NCI-H2107 treated with DMSO at 0.1 percent for 48 hours (cell line): ENCODE results near the gene IBSP.

Experiments used
- DNase-seq: peaks from one replicate; lab custom pipeline; 2025; ENCODE audit not compliant: unreplicated experiment; lab: John Stamatoyannopoulos, UW

The IBSP gene, protein sequence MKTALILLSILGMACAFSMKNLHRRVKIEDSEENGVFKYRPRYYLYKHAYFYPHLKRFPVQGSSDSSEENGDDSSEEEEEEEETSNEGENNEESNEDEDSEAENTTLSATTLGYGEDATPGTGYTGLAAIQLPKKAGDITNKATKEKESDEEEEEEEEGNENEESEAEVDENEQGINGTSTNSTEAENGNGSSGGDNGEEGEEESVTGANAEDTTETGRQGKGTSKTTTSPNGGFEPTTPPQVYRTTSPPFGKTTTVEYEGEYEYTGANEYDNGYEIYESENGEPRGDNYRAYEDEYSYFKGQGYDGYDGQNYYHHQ

DNA sequence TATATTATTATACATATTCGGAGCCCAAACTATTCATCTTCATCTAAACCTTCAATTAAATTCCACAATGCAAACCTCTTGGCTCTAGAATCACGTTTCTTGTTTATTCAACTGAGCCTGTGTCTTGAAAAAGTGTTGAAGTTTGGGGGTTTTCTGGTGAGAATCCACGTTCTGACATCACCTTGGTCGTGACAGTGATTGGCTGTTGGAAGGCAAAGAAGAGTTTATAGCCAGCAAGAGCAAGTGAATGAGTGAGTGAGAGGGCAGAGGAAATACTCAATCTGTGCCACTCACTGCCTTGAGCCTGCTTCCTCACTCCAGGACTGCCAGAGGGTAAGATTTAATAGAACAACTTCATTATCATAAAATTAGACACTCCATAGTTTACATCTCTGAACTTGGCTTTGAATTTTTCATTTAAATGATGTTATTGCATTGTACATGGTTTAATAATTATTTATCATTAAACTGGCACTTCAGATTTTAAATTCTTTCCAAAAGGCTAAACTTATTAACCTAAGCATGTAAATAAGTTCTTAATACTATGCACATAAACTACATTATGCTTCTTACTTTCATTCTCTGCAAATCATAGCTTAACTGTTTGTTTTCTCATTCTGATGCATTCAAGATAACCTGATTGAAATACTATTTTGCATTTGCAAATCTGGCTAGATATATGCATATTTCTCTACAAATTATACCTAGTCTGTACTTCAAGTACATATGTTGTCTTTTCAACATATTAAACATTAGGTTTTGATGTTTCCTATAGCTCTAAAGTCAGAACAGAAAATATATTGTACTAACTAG, at the start of gene IBSP:
TSS of gene IBSP (plus strand) at position 254 of the 813 bp plus-strand sequence. CDS start 2,808 bp downstream, outside the sequence.
- DNase-seq: no peak

DNA sequence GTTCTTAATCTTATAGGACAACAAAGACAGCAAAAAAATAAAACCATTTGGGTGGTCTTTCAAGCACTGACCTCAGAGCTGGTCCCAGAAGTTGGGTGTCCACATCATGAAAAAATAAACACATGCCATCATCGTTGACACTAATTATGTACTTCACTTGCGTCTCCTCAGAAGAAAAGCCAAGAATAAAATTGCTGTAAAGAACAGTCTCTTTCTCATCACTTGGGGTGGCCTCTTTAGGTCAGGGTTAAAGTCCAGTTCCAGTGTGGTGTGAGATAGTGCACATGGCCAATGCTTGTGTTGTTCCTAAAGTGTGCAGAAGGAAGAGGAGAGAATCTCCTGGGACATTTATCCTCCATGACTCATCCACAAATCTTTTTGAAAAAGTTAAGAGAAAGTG, 49.5 kb upstream of the IBSP start:
- DNase-seq: no peak

DNA sequence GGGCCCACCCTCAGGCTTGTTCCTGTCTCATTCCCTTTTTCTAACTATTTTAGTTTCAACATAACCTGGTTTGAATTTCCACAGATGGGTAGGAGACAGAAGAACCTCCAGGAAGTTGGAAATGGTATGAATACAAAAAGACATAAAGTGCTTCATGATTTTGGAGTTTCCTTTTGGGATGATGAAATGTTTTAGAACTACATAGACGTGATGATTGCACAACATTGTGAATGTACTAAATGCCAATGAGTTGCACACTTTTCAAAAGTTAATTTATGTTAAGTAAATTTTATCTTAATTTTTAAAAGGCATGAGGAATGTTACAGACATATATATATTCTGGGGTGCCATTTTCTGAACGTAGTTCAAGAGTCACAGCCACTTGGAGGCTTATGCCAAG, 41.1 kb upstream of the IBSP start:
- DNase-seq: no peak

DNA sequence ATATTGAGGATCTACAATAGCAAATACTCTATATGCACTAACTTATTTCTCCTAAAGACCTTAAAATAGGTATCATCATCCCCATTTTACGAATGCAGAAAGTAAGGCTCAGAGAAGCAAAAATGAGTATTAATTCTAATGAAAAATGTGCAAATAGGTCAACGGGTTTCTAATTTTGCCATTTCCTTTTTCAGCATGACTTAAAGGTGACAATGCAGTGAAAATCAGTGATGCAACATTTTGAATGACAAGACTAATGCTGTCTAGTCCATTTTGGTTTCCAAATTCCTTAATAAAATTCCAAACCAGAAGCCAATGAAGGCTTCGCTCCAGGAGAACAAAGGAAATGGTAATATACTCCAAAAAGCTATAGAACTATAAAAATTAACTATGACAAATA, 37.0 kb upstream of the IBSP start:
- no peak for DNase-seq

DNA sequence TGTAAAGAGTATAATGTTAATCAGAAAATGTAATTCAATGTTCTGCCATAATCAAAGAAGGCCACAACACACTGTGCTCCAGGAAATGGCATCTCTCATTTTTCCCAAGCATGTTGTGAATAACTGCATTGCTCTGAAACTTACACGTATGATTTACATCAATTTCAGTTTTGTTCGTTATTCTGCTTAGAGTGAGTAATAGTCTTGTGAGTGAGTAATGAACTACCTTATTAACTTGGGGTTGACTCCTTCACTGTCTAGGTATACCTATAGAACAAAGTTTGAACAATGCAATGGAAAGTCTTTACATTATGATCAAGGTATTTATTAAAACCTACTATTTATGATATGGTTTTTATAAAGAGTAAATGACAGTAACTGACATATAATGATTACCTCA, 17.8 kb upstream of the IBSP start:
- DNase-seq: no peak

DNA sequence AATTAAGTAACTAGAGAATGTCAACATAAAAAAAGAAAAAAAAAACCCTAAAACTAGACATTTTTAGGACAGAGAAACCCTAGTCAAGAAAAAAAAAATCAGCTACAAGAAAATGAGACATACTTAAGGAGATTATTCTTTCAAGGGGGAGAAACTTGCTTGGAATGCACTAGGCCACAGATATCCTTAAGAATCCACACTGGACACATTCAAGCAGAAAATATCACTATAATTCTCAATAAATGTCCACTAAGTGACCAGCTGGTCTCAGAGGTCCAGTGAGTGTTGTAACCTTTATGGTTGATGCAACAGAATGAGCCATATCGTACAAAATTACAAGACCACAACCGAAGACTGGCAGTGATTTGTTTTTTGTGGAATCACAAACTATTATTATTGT, 15.6 kb upstream of the IBSP start:
- DNase-seq: no peak

DNA sequence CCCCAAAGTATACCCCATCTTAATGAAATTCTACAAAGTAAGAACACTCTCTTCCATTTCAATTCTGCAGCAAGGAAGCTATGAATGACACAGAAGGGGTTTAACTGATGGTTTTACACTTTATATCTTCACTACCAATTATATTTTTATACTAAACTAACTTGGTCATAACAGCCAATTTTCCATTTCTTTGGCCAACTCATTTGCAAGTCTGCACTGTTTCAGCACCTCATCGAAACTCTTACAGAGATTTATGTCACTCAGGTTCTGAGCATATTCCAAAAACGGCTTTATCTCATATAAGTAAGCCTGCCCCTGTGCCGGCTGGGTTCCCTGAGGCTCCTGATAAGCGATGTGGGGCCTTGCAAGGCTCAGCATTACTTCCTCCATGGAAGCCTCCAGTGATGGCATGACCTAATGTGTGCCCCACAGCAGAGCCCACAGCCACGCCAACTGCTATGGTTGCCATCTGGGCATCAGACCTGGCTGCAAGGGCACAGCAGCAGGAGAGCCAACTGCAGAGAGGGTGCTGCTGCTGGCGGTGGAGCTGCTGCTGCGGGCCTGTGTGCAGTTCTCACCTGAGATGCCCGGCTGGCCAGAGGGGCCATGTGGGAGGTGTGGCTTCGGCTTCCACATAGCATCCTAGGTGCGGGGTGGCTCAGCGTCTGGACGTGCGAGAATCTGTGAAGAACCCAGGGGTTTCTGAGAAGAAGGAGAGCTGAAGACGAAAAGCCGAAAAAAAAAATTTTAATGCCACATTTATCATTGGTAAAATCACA, 13.4 kb upstream of the IBSP start:
- DNase-seq: no peak

DNA sequence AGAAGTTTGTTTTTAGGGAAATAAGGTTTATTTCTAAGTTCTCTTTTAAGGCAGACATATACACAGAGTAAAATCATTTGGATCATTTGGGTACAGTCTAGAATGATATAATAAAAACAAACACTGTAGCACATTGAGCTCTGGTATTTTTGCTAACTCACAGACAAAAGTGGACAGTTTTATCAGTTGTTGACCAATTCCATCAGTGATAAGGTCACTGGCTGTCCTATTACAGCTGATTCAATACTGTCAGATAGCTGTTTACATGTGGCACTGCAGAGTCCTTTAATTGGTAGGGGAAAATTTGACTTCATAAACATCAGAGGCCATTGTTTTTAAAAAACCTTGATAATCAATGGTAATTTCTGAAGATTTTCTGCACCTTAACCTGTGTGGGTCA, 3.5 kb downstream of the IBSP start:
- DNase-seq: no peak

DNA sequence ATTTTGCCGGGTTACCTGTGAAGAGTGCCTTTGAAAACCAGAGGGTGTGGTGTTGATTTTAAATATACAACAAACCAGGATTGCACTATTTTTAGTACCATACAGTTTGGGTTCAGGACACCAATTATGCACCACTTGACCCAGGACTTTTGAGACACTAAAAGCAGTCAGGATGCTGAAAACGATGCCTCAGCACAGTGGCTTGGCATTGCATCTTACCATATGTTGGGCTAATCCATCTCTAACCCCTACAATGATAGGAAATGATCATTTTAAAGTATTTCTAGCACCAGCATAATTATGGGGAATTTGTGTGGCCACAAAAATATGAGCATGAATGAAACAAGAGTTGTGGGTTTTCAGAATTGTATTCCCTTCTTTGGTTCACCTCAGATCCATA, 4.1 kb downstream of the IBSP start:
- no peak for DNase-seq

DNA sequence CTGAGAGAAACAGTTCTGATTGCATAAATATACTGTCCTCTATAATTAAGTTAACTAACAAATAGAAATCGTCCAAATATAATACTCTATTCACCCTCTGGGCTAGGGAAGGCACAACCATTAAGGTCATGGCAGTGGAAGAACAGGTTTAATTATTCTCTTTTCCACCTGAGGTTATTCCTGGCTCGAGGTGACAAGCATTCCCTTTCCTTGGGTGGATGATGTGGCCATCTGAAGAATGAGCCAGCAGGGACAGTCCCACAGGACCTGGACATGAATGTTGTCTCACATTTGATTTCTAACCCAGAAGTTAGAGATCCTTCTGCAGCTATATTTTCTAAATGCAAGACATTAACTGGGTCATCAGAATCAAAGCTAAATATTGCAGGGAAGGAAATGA, 5.5 kb downstream of the IBSP start:
- DNase-seq: no peak

DNA sequence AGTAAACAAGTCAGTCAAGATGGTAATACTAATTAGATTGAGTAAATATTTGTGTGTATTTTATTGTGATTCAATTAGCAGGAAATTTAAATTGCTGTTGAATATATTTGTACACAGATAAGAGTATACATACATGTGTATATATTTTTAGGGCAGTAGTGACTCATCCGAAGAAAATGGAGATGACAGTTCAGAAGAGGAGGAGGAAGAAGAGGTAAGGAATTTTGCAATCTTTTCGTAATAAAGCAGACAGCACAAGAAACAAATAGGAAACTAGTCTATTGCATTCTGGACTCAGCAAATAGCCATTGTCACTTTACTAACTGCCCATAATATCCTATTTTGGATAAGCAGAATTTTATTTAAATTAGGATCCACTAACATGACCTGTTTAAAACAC, 6.6 kb downstream of the IBSP start:
- DNase-seq: no peak

DNA sequence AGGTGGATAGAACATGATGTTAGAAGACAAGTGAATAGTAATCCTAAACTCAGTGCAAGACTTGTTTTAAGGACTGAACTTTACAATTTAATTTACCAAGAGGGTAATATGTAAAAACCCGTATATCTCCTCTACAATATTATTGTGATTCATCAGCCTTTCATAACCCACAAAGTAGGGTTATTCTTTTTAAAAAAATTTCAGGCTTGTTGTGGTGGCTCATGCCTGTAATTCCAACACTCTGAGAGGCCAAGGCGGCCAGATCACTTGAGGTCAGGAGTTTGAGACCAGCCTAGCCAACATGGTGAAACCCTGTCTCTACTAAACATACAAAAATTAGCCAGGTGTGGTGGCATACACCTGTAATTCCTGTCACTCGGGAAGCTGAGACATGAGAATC, 7.2 kb downstream of the IBSP start:
- DNase-seq: no peak

DNA sequence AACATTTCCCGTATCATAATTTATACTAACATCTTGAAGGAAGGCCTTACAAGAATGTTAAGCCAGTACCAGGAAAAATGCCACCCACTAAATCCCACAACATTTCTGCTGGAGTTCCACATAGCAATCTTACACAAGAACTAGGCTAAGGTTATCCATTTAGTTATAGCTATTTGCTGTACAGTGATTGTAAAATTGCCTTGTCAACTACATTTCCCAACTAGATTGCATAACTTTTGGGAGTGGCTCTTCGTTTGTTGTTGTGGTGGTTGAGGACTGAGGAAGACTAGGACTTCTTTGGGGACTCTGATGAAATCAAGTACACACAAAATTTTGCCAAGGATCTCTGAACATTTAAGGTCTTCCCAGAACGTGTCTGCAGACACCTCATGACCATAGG, 8.0 kb downstream of the IBSP start:
- DNase-seq: no peak

DNA sequence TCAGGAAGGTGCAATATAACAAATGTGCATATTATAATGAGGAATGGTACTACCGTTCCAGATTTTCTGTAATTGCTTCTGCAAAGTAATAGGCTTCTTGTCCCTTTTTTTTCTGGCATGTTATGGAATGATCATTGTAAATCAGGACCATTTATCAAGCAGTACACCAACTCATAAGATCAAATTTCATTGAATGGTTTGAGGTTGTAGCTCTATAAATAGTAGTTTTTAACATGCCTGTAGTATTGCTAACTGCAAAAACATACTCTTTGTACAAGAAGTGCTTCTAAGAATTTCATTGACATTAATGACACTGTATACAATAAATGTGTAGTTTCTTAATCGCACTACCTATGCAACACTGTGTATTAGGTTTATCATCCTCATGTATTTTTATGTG, 12.6 kb downstream of the IBSP start:
- no peak for DNase-seq

DNA sequence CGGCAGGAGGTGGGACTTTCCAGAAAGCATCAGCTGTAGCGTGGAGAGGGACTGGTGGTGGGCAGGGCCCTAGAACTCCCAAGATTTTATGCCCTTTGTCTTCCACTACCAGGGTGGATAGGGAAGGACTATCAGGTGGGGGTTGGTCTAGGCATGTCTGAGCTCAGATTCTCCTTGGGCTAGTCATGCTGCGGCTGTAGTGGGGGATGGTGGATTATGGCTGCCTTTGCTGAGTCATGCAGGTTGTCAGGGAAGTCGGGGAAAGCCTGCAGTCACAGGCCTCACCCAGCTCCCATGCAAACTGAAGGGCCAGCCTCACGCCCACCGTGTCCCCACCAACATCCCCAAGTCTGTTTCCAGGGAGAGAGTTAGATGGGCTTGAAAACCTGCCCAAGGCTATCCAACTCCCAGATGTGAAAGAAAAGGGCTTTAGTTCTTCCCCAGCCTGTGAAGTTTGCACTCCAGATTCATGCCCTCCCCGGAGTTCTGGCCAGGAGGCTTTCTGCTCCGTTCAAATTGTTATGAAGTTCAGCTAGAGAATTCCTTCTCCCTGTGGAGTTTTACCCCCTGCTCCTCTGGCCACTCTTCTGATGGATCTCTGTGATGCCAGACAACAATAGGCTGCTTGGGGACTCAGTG, 20.0 kb downstream of the IBSP start:
- DNase-seq: no peak

DNA sequence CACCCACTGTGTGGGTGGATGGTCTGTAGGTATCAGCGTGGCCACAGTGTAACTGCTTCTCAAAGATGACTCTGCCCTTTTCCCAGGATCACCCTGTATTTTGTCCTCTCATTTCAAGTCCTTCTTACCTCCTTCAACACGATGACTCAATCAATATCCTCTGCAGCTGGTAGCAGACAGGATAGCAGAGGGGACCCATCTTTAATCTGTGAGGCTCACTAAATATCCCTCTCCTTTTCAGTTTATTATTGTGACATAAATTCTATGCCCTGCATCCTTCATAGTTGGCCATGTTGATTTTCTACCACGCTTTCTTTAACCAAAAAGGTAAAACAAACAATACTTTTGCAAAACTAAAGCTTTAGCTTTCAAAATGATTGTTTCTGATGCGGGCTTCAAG, 23.8 kb downstream of the IBSP start:
- no peak for DNase-seq

DNA sequence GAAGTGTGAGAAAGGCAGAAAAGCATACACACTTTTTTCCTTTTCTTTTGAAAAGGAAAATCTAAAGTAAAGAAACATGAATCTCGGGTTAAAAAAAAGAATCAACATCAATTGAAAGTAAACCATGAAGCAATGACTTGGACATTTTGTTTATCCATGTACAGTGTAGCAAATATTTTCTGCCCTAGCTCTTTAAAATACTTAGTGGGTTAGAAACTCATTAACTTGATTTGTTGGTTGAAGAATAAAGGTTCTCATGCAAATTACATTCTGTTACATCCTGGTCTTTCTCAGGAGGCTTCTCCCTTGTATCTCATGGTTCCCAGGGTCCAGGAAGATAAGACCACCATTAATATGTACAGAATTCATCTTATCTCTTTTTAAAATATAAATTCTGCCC, 24.4 kb downstream of the IBSP start:
- no peak for DNase-seq

DNA sequence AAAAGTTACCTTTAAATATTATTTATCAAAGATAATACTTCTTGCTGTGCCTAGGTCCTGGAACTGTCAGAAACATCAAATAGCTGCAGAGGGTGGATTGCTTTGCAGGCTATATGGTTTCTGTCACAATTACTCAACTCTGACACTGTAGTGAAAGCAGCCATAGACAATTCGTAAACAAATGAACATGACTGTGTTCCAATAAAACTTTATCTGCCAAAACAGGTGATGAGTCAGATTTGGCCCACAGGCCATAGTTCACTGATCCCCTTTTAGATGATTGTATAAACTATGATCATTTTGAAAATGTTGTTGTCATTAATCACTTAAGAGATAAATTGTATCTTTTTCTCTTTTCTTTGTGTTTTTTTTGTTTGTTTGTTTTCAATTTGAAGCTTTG, 25.0 kb downstream of the IBSP start:
- DNase-seq: no peak

DNA sequence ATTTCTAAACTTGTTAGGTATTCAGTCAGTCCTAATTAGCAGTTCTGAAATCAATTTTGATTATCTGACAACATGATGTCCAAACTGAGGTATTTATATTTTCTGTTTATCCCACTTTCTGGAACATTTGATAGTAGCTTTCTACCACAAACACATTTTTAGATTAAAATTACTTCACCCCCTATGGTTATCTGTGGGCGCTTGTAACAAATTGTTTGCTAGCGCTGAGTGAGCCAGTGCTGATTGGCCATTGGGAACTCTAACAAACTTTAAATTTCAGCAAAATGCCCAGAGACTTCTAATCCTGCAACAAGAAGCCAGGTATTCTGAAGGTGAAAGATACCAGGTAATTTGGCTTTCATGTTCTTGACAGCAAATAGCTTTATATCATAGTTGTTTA, 33.3 kb downstream of the IBSP start, which contains the start of gene MEPE:
TSS of gene MEPE (plus strand) at position 301 of the 400 bp plus-strand sequence. CDS start 1,746 bp downstream, outside the sequence.
- no peak for DNase-seq

DNA sequence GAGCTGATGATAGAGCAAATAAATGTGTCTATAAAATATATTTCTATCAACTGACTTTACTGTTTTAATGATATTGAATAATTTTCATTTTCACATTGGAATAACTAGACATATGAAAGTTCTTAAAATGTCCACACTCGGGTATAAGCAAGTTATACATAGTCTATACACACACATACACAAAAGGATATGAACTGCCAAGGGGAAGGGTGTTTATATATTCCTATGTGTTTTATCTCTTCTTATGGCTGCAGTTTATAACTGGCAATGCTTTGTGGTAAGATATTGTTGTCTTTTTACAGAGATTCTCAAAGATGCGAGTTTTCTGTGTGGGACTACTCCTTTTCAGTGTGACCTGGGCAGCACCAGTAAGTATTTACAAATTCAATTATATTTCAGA, 35.0 kb downstream of the IBSP start:
- no peak for DNase-seq

DNA sequence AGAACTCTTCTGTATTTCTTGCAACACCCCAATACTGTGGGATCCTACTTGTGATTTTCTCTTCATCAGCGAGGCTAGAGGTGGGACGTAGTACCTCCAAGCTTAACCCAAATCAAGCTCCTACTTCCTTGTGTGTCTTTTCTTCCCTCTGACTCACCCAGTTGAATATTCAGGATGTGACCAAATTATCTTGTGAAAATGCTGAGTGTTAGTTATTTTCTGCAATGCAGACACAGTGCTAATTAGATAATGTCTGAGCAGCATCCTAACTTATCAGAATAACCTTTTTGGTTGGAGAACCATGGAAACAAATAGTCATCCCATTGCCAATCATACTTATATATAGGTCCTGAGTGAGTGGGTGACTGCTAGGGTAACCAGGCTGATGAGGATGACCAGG, 35.8 kb downstream of the IBSP start:
- DNase-seq: no peak
